HCT116 (cell line): ENCODE measurements around the gene TUBA8. TPM values are rescaled to one million over a fixed set of nuclear protein-coding genes. Genes with fewer than 3 reads are reported as not detected.

Experiments
- ATAC-seq: fragments of 200-7000 bp; cut with Tn5 transposase; 2 replicates; pipeline ENCODE4 v1.9.1; 2020; ENCODE audit warnings: mild to moderate bottlenecking, moderate library complexity
- BruUV-seq: library from RNA; stranded (reverse); fragments of 400-500 nt; replicated peaks from 2 replicates; lab custom pipeline; 2021; lab: Mats Ljungman, UMichigan
- CTCF ChIA-PET: fragments of 300-600 bp; sonication (Branson Sonifier 250); formaldehyde crosslinking; loops from one replicate; lab custom pipeline; 2021; ENCODE audit warnings: antibody characterized with exemption; lab: Charles Lee
- POLR2A ChIA-PET: fragments of 300-600, 350-600 bp; sonication (Branson Sonifier 250); formaldehyde crosslinking; loops from one replicate; lab custom pipeline; 2021; ENCODE audit warnings: antibody characterized with exemption; lab: Charles Lee
- RAD21 ChIA-PET, 2 experiments: fragments of 300-600 bp; sonication (Branson Sonifier 250); formaldehyde crosslinking; loops; one replicate each; lab custom pipeline; 2023; ENCODE audit warnings: low total read pairs in 2 of 2; ENCODE audit not compliant: uncharacterized antibody in 2 of 2, unreplicated experiment in 2 of 2, low non-redundant PET in 1 of 2; lab: Charles Lee
- DNase-seq: peaks from one replicate; pipeline ENCODE4 v3.0.0-alpha.2; 2010; ENCODE audit warnings: low read depth, low spot score
- H2AFZ ChIP-seq: fragments of 200-600 bp; shearing (Covaris generic), sonication (generic); 2 replicates; pipeline ENCODE4 v1.6.1; 2017; ENCODE audit warnings: low read depth, mixed run types, mixed read lengths, antibody characterized with exemption, low read length; ENCODE audit not compliant: poor library complexity, severe bottlenecking
- H3K27ac ChIP-seq: 2 replicates; pipeline ENCODE4 v1.5.1; 2012; ENCODE audit warnings: low read depth, low read length
- H3K27me3 ChIP-seq: fragments of 200-600 bp; sonication (generic); 2 replicates; pipeline ENCODE4 v1.6.1; 2016; ENCODE audit warnings: mixed run types, low read length, mixed read lengths; ENCODE audit not compliant: insufficient read depth
- H3K36me3 ChIP-seq, 2 experiments: fragments of 200-500 bp in 1 of 2; fragments of 200-600 bp in 1 of 2; sonication (Bioruptor generic) in 1 of 2; sonication (generic) in 1 of 2; 2 replicates each; pipeline versions ENCODE4 v1.5.1 to v1.6.1; 2014 to 2016; ENCODE audit warnings: low read length in 2 of 2, inconsistent platforms in 1 of 2, mixed read lengths in 1 of 2, mixed run types in 1 of 2; ENCODE audit not compliant: insufficient read depth in 2 of 2, control insufficient read depth in 1 of 2
- H3K4me1 ChIP-seq, 2 experiments: fragments of 200-600 bp in 1 of 2; sonication (generic) in 1 of 2; 2 replicates each; pipeline versions ENCODE4 v1.5.1 to v1.6.1; 2012 to 2017; ENCODE audit warnings: low read length in 2 of 2, inconsistent platforms in 1 of 2, mild to moderate bottlenecking in 1 of 2, mixed read lengths in 1 of 2, mixed run types in 1 of 2, moderate library complexity in 1 of 2; ENCODE audit not compliant: insufficient read depth in 2 of 2, control insufficient read depth in 1 of 2
- H3K4me2 ChIP-seq: fragments of 200-600 bp; sonication (generic); 2 replicates; pipeline ENCODE4 v1.6.1; 2017; ENCODE audit warnings: mixed run types, low read length, mixed read lengths
- H3K4me3 ChIP-seq, 2 experiments: fragments of 200-600 bp in 1 of 2; sonication (generic) in 1 of 2; replicated peaks in 1 of 2; 2 replicates each; pipeline ENCODE4 v1.5.1; 2011 to 2016; ENCODE audit warnings: low read length in 2 of 2, control low read depth in 1 of 2, low read depth in 1 of 2, mild to moderate bottlenecking in 1 of 2, mixed read lengths in 1 of 2, mixed run types in 1 of 2
- H3K79me2 ChIP-seq: fragments of 200-600 bp; sonication (generic); 2 replicates; pipeline ENCODE4 v1.6.1; 2017; ENCODE audit warnings: mild to moderate bottlenecking, mixed run types, low read length, moderate library complexity, mixed read lengths; ENCODE audit not compliant: insufficient read depth
- H3K9ac ChIP-seq: fragments of 200-600 bp; sonication (generic); 2 replicates; pipeline ENCODE4 v1.6.1; 2016; ENCODE audit warnings: low read length, mixed read lengths
- H3K9me2 ChIP-seq: fragments of 200-600 bp; sonication (generic), shearing (Covaris generic); 2 replicates; pipeline ENCODE4 v1.6.1; 2017; ENCODE audit warnings: mixed run types, mild to moderate bottlenecking, moderate library complexity; ENCODE audit not compliant: insufficient read depth
- H3K9me3 ChIP-seq, 2 experiments: fragments of 200-500 bp in 1 of 2; fragments of 200-600 bp in 1 of 2; sonication (Bioruptor generic) in 1 of 2; sonication (generic) in 1 of 2; 2 replicates each; pipeline ENCODE4 v1.6.1; 2014 to 2017; ENCODE audit warnings: low read length in 2 of 2, mixed read lengths in 2 of 2, inconsistent platforms in 1 of 2, low read depth in 1 of 2, mild to moderate bottlenecking in 1 of 2, mixed run types in 1 of 2, moderate library complexity in 1 of 2; ENCODE audit not compliant: control insufficient read depth in 1 of 2, insufficient read depth in 1 of 2
- H4K20me1 ChIP-seq: fragments of 200-600 bp; sonication (generic), shearing (Covaris generic); 2 replicates; pipeline ENCODE4 v1.6.1; 2017; ENCODE audit warnings: mixed run types, mild to moderate bottlenecking, moderate library complexity; ENCODE audit not compliant: insufficient read depth
- CBX3 ChIP-seq: IDR thresholded peaks from 2 replicates; pipeline ENCODE4 v1.6.1; 2012; ENCODE audit warnings: low read depth
- EGR1 ChIP-seq: IDR thresholded peaks from 2 replicates; pipeline ENCODE4 v1.6.1; 2012; ENCODE audit warnings: low read depth
- ELF1 ChIP-seq: IDR thresholded peaks from 2 replicates; pipeline ENCODE4 v1.6.1; 2012; ENCODE audit warnings: low read depth, borderline replicate concordance
- EZH2 ChIP-seq: fragments of 200-600 bp; sonication (generic); IDR thresholded peaks from 2 replicates; pipeline ENCODE4 v1.6.1; 2017; ENCODE audit warnings: antibody characterized with exemption, mixed run types
- EZH2phosphoT487 ChIP-seq: fragments of 200-600 bp; IDR thresholded peaks from 2 replicates; pipeline ENCODE4 v1.6.1; 2018; ENCODE audit warnings: antibody characterized with exemption, borderline replicate concordance
- FOSL1 ChIP-seq: IDR thresholded peaks from 2 replicates; pipeline ENCODE4 v1.6.1; 2012; ENCODE audit warnings: low read depth
- MAX ChIP-seq: IDR thresholded peaks from 2 replicates; pipeline ENCODE4 v1.6.1; 2012
- POLR2A ChIP-seq: IDR thresholded peaks from 2 replicates; pipeline ENCODE4 v1.7.0; 2011; ENCODE audit warnings: borderline replicate concordance; ENCODE audit not compliant: insufficient read depth, insufficient read length; ENCODE audit errors: extremely low read depth
- REST ChIP-seq: IDR thresholded peaks from 2 replicates; pipeline ENCODE4 v1.6.1; 2012; ENCODE audit warnings: low read depth
- SIN3A ChIP-seq: IDR thresholded peaks from 2 replicates; pipeline ENCODE4 v1.6.1; 2012; ENCODE audit warnings: low read depth
- TCF7L2 ChIP-seq: IDR thresholded peaks from 2 replicates; pipeline ENCODE4 v1.7.0; 2011; ENCODE audit warnings: borderline replicate concordance, inconsistent platforms; ENCODE audit not compliant: insufficient read depth, insufficient read length; ENCODE audit errors: extremely low read depth
- YY1 ChIP-seq: IDR thresholded peaks from 2 replicates; pipeline ENCODE4 v1.6.1; 2011; ENCODE audit warnings: low read length, low read depth, moderate library complexity, mild to moderate bottlenecking; ENCODE audit not compliant: insufficient replicate concordance; ENCODE audit errors: extremely low read depth
- ZBTB33 ChIP-seq: IDR thresholded peaks from 2 replicates; pipeline ENCODE4 v1.6.1; 2011; ENCODE audit warnings: mild to moderate bottlenecking, low read length, moderate library complexity; ENCODE audit not compliant: insufficient replicate concordance; ENCODE audit errors: extremely low read depth
- intact Hi-C: fragments of 100-400 bp; cut with micrococcal nuclease; formaldehyde crosslinking; loops from 2 replicates; pipeline ENCODE4 v1.10.0; 2022
- total RNA-seq: library from RNA; stranded (reverse); gene quantifications from one replicate; pipeline ENCODE4 v1.2.1, GENCODE V29; 2021; ENCODE audit not compliant: unreplicated experiment

TUBA8 gene
- total RNA-seq, 1 experiment from 2014 or later, result 2.3 TPM

- Histone ChIP-seq H3K4me2 (no peak overlapping the region), H3K27ac (no peak overlapping the region), H3K4me1 (no peaks in the 10 kb centered on the region), H4K20me1 (no peaks in the 10 kb centered on the region), H3K9ac (no peak overlapping the region), H3K4me3 (no peak overlapping the region), H3K79me2 (no peaks in the 10 kb centered on the region), H2AFZ (no peak overlapping the region), H3K27me3 (no peaks in the 10 kb centered on the region), H3K9me3 (no peaks in the 10 kb centered on the region)
- ChIA-PET RAD21 (no interaction called here), CTCF (no interaction called here), POLR2A (no interaction called here)
- ATAC-seq (no peak), DNase-seq (no peak)
- no TSS peak for BruUV-seq
- TF ChIP-seq ZBTB33 (no peak), EZH2phosphoT487 (no peak), YY1 (no peak), CBX3 (no peak), EGR1 (no peak), ELF1 (no peak), EZH2 (no peak), MAX (no peak), TCF7L2 (no peak), SIN3A (no peak), POLR2A (no peak), REST (no peak), FOSL1 (no peak)
- TF ChIP-seq, all 23 proteins: peak for 0
- intact Hi-C loops, result no loop called here
- Histone ChIP-seq H3K9me2 (no peaks in the 10 kb centered on the region), H3K36me3 (no peaks in the 10 kb centered on the region)
These were observed 19.4 kb downstream of the TUBA8 start for GRCh38 chr22:18130018-18130417.
